Stimulated activated CD4-positive, alpha-beta T cell treated with anti-CD3 and anti-CD28 coated beads, Interleukin-1b, Interleukin-23, amount 100 ng/mL, for 48 hours (primary cell): ENCODE results near the gene ZSWIM6.

Experiments used
- DNase-seq: peaks from one replicate; pipeline ENCODE4 v3.0.0-alpha.2; 2020

ZSWIM6 gene

DNA sequence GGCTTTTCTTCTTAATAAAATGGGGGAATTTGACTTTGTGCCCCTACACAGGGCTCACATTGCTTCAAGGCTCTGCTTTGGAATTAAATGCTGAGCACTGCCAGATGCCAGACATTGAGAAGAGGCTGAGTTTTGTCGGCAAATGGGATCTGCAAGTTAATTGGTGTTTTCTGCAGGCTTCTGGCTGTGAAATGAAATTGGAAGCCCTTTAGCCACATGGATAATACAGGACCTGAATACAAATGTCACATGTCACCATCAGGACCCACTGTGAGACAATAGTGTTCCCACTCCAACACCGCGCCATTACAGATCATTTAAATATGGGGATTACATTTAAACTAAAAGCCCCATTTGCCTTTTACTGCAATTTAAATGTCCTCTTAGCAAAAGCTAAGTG lies 164.4 kb downstream of the ZSWIM6 start:
- no peak for DNase-seq

- DNase-seq, result no peak
These were observed 164.8 kb downstream of the ZSWIM6 start for GRCh38 chr5:61496860-61497259.

DNA sequence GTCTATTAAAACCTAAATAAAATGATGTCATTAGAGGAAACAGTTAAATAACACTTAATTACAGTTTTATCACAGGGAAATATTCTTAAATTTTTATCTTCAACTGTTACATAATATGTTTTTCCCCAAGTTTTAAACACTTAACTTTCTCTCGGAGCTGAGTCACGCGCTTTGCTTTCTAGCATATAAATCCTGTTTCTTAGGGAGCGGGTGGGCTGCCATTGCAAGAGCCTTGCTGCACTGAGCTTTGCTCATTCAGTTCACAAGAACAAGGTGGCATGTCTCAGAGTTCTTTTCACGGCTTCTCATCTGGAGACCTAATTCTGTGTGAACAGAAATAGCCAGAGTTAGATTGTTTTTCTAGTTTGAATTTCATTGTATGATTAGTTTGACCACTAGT lies 166.1 kb downstream of the ZSWIM6 start:
- DNase-seq, result no peak

GRCh38 chr5:61501971-61502370 lies 169.9 kb downstream of the ZSWIM6 start:
- DNase-seq, result no peak

DNA sequence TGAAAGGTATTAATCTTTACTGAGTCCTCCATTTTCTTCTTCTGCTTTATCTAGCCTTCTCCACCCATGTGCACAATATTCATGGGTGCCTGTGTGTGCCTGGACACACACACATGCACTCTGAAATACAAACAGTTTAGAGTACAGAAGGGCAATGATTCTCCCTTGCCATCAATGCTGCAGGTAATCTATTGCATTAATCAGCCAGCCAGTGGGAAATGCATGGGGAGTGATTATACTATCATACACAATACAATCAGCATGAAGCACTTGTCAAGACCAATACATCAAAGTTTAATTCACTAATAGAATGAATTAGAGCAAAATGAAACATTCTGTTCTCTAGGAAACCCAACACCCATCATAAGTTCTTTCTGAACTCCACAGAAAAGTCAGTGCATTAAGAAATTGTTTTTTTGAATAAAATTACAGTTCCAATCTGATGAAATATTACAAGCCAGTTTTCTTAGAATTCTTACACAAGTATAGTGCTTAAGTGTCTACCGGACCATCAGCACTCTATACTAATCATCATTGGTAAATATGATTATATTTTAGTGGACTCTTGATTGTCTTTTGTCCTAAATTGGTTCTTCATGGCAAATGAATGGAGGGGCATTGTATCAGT lies 172.2 kb downstream of the ZSWIM6 start:
- no peak for DNase-seq

- no peak for DNase-seq
These were observed 173.2 kb downstream of the ZSWIM6 start for GRCh38 chr5:61505281-61505680.

- DNase-seq, result no peak
These were observed 175.2 kb downstream of the ZSWIM6 start for GRCh38 chr5:61507232-61507631.

DNA sequence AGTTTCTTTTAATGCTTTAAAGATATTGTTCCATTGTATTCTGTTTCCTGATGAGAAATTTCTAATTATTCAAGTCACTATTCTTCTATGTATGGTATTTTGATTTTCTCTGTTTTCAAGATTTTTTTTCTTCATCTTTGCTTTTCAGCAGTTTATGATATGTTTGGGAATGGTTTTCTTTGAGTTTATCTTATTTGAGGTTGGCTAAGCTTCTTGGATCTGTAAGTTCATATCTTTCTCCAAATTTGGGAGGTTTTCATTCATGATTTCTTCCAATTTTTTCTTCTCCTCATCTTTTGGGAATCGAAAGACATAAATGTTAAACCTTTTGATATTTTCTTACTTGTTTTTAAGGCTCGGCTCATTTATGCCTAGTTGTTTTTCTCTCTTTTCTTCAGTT lies 184.9 kb downstream of the ZSWIM6 start:
- no peak for DNase-seq

DNA sequence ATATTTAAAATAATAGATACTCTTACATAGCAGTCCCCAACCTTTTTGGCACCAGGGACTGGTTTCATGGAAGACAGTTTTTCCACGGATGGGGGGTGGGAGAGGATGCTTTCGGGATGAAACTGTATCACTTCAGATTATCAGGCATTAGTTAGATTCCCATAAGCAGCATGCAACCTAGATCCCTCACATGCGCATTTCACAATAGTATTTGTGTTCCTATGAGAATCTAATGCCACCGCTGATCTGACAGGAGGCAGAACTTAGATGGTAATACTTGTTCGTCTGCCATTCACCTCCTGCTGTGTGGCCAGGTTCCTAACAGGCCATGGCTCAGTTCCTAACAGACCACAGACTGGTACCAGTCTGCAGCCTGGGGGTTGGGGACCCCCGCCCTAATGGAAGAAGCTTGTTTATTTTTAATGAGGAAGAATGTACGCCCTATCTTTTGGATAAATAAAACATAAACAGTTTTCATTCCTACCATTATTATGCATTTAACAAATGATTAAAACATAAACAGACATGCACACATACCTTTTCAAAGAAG lies 187.7 kb downstream of the ZSWIM6 start:
- DNase-seq, result no peak

DNA sequence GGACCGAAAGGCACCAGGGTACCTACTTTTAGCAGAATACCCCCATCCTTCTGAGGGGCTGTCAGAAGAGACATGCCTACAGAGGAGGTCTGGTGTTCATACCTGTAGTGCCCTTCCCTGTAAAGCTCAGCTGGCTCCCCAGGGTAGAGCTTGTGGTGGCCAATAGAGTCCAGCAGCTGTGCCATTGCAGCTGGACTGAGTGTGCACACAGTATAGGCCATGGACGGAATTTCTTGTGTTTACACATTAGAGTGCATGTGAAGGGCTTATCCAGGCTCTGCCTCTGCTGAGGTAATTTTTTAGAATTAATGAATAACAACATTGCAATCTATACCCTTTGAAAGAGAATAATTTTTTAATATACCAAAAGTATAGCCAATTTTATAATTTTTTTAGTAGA lies 191.0 kb downstream of the ZSWIM6 start:
- no peak for DNase-seq

GRCh38 chr5:61523997-61524396 lies 191.9 kb downstream of the ZSWIM6 start:
- DNase-seq, result no peak

GRCh38 chr5:61525512-61526206 lies 193.6 kb downstream of the ZSWIM6 start:
- DNase-seq, result no peak

- no peak for DNase-seq
These were observed 194.1 kb downstream of the ZSWIM6 start for GRCh38 chr5:61526207-61526519.

DNA sequence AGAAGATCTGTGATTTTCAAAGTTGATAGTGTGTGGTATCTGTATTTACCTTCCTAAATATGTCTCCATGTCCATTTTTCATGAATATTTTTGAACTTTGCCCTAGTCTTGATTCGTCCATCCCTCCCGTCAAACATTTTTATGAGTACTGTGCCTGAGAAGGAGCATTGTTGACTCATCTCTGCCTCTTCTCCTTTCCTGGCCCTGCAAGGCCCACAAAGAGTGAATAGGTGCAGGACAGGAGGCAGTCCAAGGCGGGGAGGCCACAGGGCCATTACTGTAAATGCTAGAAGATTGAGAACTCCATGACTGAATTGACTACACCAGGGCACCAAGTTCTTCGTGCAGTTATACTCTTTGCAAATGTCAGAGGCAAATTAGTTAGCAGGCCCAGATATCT lies 200.9 kb downstream of the ZSWIM6 start:
- no peak for DNase-seq

DNA sequence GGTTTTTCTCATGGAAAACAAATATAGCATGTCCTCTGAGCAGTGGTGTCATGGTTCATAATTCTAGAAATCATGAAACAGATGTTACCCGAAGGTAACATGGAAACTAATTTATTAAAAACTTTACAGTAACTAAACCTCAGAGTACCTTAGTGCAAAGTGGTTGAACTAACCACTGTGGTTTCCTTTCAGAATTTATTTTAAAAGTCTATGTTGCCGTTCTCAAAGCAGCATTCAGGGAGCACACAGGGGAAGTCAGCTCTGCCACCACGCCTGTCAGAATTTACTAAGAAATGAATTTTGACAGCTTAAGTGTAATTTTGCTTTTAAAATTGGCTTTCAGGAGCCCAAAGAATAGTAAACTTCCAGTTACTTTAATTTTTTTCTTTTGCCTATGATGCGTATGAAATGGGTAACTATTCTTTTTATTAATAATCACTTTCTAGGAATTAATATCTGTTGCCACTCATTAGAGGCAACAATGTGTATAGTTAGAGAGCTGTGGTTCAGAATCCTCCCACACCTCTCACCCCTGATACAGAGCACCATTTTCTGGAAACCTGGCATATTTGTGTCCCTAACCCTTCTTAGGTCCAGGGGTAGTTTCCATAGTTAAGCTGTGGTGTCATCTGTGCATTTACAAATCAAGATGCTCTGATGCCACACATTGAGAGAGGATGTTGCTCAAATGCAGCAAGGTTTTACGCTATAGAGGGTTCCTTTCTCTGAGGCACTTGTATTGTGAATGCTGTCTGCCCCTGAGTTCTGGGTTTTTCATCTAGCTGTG lies 202.6 kb downstream of the ZSWIM6 start:
- no peak for DNase-seq

GRCh38 chr5:61535828-61536227 lies 203.8 kb downstream of the ZSWIM6 start:
- no peak for DNase-seq

DNA sequence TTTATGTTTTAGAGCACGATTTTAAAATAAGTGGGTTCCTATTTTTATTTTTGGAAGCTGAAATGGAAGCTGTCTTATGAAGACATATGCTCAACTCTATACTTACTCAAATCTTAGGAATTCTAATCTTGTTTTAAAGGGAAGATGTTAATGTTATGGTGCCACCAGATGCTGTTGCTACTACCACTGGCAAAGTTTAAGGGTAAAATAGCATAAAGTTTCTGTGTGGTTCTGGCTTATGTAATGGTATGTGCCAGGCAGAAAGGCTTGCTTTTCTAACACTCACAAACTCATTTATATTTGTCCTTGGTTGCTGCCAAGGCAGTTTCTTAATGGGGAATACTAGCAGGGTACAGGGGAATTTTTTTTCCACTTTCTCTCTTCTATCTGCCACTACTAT lies 204.9 kb downstream of the ZSWIM6 start:
- DNase-seq, result no peak

DNA sequence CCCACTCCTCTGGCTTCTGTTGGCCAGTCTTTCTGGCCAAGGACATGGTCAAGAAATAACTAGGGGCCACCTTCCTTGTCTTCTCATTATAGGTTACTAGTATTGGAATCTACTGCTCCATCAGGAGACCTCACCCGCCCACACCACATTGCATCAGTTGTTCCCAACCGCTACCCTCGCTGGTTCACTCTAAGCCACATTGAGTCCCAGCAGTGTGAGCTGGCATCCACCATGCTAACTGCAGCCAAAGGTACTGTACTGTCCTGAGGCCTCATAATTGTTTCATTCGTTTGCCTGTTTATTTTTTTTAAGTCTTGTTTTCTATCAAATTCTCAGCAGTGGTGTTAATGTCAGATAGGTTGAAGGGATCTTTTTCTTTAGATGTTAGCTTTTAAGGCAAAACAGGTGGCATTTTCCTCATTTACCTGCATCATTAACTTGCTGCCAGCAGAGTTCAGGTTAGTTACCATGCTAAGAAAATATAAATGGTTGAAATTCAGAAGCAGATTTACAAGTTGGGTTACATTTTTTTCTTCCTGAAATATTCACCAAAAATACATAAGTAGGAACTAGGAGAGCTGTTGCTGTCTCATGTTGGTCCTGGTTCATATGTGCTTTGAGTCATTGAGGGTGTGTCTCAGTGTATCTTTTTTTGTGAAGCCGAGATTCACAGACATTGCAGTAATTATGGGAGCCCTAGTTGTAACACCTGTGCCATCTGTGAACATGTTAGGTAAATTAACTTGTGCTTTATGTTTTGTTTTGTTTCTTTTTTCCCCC lies 206.9 kb downstream of the ZSWIM6 start:
- DNase-seq, result no peak

- no peak for DNase-seq
These were observed 217.5 kb downstream of the ZSWIM6 start for GRCh38 chr5:61549530-61549929.

DNA sequence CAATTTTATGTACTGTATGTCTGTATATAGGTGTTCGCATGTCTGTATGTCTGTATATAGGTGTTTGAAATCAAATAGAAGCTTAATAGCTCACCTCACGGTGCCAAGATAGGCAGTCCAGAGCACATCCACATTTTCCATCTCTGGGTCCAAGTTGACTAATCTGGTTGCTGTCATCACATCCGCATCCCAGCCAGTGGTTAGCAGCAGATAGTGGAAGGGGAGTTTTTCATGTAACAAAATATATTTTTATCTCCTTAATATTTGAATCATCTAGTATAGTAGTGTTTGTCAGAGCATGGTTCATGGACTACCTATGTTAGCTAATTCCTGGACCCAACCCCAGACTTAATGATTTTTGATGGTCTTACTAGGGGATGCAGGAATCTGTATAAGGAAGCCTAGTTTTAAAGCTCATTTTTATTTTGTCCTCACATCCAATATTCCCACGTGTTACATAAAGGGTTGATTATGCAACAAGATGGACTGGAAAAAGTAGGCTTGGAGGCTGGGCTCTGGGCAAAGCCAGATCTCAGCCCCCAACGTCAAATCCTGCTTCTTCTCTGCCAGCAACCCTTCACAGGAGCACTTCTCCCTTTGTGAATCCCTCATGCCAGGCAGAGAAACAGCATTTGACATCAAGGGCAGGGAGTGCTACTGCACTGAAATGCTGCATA lies 219.7 kb downstream of the ZSWIM6 start:
- DNase-seq, result no peak

DNA sequence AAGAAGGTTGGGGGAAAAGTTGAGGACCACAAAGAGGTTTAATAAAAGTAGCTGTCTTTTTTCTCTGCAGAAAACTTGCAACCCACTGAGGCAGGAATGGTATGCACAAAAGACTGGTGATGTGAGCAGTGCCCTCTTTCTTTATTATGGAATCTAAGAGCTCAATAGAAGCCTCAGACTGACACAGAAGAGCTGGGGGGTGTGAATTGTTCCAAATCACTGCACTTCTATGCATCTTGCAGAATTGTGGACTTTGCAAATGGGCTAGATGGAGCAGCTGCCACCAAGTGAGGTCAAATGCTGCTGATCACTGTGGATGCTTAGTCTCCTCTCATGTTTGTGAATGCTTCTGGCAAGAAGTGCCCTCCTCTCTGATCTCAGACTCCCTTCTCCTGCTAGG lies 227.1 kb downstream of the ZSWIM6 start:
- DNase-seq, result no peak

- DNase-seq, result no peak
These were observed 227.7 kb downstream of the ZSWIM6 start for GRCh38 chr5:61559722-61560121.

DNA sequence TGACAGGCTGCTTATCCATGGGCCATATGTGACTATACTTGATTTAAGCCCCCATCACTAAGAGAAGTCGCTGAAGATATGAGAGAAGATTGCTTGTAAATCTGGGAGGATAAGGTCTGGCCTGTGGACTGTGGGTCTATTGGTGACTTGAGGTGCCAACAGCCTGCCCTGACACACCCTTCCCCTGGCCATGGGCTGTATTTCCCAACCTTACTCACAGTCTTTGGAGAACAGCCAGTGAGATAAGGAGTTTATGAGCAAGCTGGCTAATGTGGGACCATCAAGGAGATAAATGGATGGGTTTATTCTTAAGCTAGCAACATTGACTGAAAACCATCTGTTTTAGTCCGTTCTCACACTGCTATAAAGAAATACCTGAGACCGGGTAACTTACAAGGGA lies 231.3 kb downstream of the ZSWIM6 start:
- no peak for DNase-seq
